H1 (cell line): ENCODE results near the gene SNRPA1.

Experiments
- CTCF ChIP-seq, 3 experiments: IDR thresholded peaks; 1 replicate in 2 of 3; 2 replicates in 1 of 3; pipeline versions ENCODE4 v1.5.1 to v1.6.1; 2011; ENCODE audit warnings: low read length in 3 of 3, mild to moderate bottlenecking in 3 of 3, inconsistent platforms in 2 of 3, low read depth in 1 of 3, moderate library complexity in 1 of 3; ENCODE audit not compliant: insufficient read depth in 1 of 3; ENCODE audit errors: control extremely low read depth in 1 of 3
- EP300 ChIP-seq, 2 experiments: IDR thresholded peaks; 1 replicate in 1 of 2; 2 replicates in 1 of 2; pipeline ENCODE4 v1.6.1; 2011 to 2012; ENCODE audit warnings: low read depth in 2 of 2, low read length in 2 of 2, mild to moderate bottlenecking in 2 of 2, borderline replicate concordance in 1 of 2, inconsistent platforms in 1 of 2, moderate library complexity in 1 of 2
- EZH2 ChIP-seq: fragments of 200-600 bp; sonication (generic); IDR thresholded peaks from 2 replicates; pipeline ENCODE4 v1.7.1; 2012; ENCODE audit warnings: low read depth, mild to moderate bottlenecking, moderate library complexity, low read length, inconsistent platforms; ENCODE audit not compliant: severe bottlenecking
- HDAC2 ChIP-seq, 2 experiments: fragments of 300-600 bp in 1 of 2; sonication (generic) in 1 of 2; IDR thresholded peaks; 2 replicates each; pipeline ENCODE4 v1.6.1; 2011 to 2012; ENCODE audit warnings: low read depth in 2 of 2, low read length in 2 of 2, mild to moderate bottlenecking in 2 of 2, moderate library complexity in 2 of 2, borderline replicate concordance in 1 of 2, inconsistent platforms in 1 of 2
- MAFK ChIP-seq: IDR thresholded peaks from 2 replicates; pipeline ENCODE4 v1.6.1; 2012; ENCODE audit warnings: low read depth, mild to moderate bottlenecking, improper control_type of control experiment, low read length
- POLR2A ChIP-seq, 2 experiments: IDR thresholded peaks; 1 replicate in 1 of 2; 2 replicates in 1 of 2; pipeline ENCODE4 v1.6.1; 2011; ENCODE audit warnings: low read depth in 2 of 2, low read length in 2 of 2, mild to moderate bottlenecking in 2 of 2; ENCODE audit errors: control extremely low read depth in 1 of 2
- POLR2AphosphoS5 ChIP-seq: IDR thresholded peaks from 2 replicates; pipeline ENCODE4 v1.6.1; 2011; ENCODE audit warnings: low read depth, low read length
- RAD21 ChIP-seq, 2 experiments: IDR thresholded peaks in 1 of 2; conservative IDR thresholded peaks in 1 of 2; 2 replicates each; pipeline ENCODE4 v1.6.1; 2011; ENCODE audit warnings: low read depth in 2 of 2, low read length in 2 of 2, improper control_type of control experiment in 1 of 2, inconsistent platforms in 1 of 2, mild to moderate bottlenecking in 1 of 2, moderate library complexity in 1 of 2
- RNF2 ChIP-seq: fragments of 200-900, 300-1000 bp; sonication (generic); IDR thresholded peaks from 2 replicates; pipeline ENCODE4 v1.7.1; 2016; ENCODE audit warnings: borderline replicate concordance, low read depth, mild to moderate bottlenecking, antibody characterized with exemption, low read length; ENCODE audit not compliant: poor library complexity, severe bottlenecking; ENCODE audit errors: missing control alignments
- SIN3A ChIP-seq, 2 experiments: IDR thresholded peaks in 1 of 2; conservative IDR thresholded peaks in 1 of 2; 2 replicates each; pipeline ENCODE4 v1.6.1; 2011 to 2012; ENCODE audit warnings: low read length in 2 of 2, improper control_type of control experiment in 1 of 2, low read depth in 1 of 2, mild to moderate bottlenecking in 1 of 2
- SP1 ChIP-seq: IDR thresholded peaks from 2 replicates; pipeline ENCODE4 v1.6.1; 2011; ENCODE audit warnings: low read depth, low read length
- TEAD4 ChIP-seq: IDR thresholded peaks from 2 replicates; pipeline ENCODE4 v1.6.1; 2012; ENCODE audit warnings: low read depth, low read length, inconsistent platforms, mixed read lengths

DNA sequence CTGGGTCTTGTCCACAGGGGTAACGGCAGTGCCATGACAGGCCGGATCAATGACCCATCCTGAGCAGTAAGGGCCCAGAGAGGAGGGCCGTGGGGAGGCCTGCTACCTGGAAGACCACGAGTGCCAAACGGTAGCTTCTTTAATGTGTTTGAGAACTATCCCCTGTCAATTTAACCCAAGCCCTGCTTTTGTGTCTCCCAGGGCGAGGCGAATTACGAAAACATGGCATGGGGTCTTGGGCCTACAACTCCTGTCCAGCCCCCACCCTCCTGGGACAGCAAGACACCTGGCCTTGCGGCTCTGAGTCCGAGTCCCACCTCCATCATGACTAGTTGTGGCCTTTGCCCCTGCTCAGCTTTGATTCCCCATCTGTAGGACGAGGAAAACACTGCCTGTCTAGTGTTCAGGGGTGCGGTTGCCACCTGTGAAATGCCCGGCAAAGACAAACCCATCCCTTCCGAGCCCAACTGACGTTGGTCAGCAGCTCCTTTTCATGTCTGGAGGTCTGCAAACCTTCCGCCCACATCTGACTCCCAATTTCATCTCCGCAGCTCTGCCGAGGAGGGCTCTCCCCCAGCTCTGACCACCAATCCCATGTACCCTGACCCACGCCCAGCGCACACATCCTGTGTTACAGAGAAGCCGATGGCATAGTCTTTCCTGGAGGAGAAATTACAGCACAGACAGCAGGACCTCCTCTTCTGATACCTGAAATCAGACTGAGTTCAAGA lies 28.9 kb upstream of the SNRPA1 start:
- no peak for TF ChIP-seq EZH2
- no peak for TF ChIP-seq POLR2A (IDR thresholded peaks at IDR 0.05; ENCODE audit: control extremely low read depth in 1 of 2, low read depth in 2 of 2, low read length in 2 of 2)
- no peak for TF ChIP-seq CTCF (IDR thresholded peaks at IDR 0.05; ENCODE audit: control extremely low read depth in 1 of 3, insufficient read depth in 1 of 3, low read depth in 1 of 3, low read length in 3 of 3)
- no peak for TF ChIP-seq RNF2
- no peak for TF ChIP-seq SP1
- no peak for TF ChIP-seq RAD21 (IDR thresholded peaks at IDR 0.05 in 1 of 2, conservative IDR thresholded peaks at IDR 0.05 in 1 of 2; ENCODE audit: low read depth in 2 of 2, low read length in 2 of 2)
- no peak for TF ChIP-seq POLR2AphosphoS5
- no peak for TF ChIP-seq MAFK
- no peak for TF ChIP-seq TEAD4
- TF ChIP-seq EP300 (IDR thresholded peaks at IDR 0.05; ENCODE audit: borderline replicate concordance in 1 of 2, low read depth in 2 of 2, low read length in 2 of 2), result no peak
- TF ChIP-seq SIN3A (conservative IDR thresholded peaks at IDR 0.05 in 1 of 2, IDR thresholded peaks at IDR 0.05 in 1 of 2; ENCODE audit: low read depth in 1 of 2, low read length in 2 of 2), result no peak
- TF ChIP-seq HDAC2 (IDR thresholded peaks at IDR 0.05; ENCODE audit: borderline replicate concordance in 1 of 2, low read depth in 2 of 2, low read length in 2 of 2), result no peak
